HepG2 (cell line): ENCODE measurements around the gene OSTF1. TPM values are rescaled to one million over a fixed set of nuclear protein-coding genes. Genes with fewer than 3 reads are reported as not detected.

Experiments
- ATAC-seq: fragments of 200-7000 bp; cut with Tn5 transposase; 3 replicates; pipeline ENCODE4 v1.9.1; 2020; ENCODE audit warnings: mild to moderate bottlenecking, moderate library complexity
- BruUV-seq: library from RNA; stranded (reverse); fragments of 400-500 nt; replicated peaks from 2 replicates; lab custom pipeline; 2021; lab: Mats Ljungman, UMichigan
- CTCF ChIA-PET: fragments of 300-600 bp; formaldehyde crosslinking; extraction: SDS; loops from one replicate; lab custom pipeline; 2021; ENCODE audit warnings: low total read pairs, inconsistent platforms, low intra/inter-chr PET ratio; lab: Yijun Ruan, JAX
- POLR2A ChIA-PET: fragments of 350-600 bp; sonication (Branson Sonifier 250); formaldehyde crosslinking; loops from one replicate; lab custom pipeline; 2020; ENCODE audit warnings: antibody characterized with exemption, inconsistent platforms; lab: Yijun Ruan, JAX
- DNase-seq: peaks from one replicate; pipeline ENCODE4 v3.0.0-alpha.2; 2015; ENCODE audit warnings: low spot score
- FAIRE-seq: peaks from 3 replicates; lab custom pipeline; 2011; peaks lifted over from hg19 to GRCh38; lab: Jason Lieb, UNC
- H2AFZ ChIP-seq: one replicate; pipeline ENCODE4 v1.6.1; 2011; ENCODE audit warnings: low read length, inconsistent platforms
- H3K27ac ChIP-seq: fragments of 300-600 bp; 3 replicates; pipeline ENCODE4 v1.8.0; 2011; ENCODE audit warnings: mixed run types, mild to moderate bottlenecking, mixed read lengths, low read length, inconsistent platforms; ENCODE audit not compliant: insufficient read depth; ENCODE audit errors: extremely low read length
- H3K27me3 ChIP-seq, 2 experiments: fragments of 200-600 bp in 1 of 2; 2 replicates in 1 of 2; 3 replicates in 1 of 2; pipeline versions ENCODE4 v1.6.0 to v1.8.0; 2011; ENCODE audit warnings: low read length in 2 of 2, mild to moderate bottlenecking in 2 of 2, moderate library complexity in 2 of 2, inconsistent platforms in 1 of 2; ENCODE audit not compliant: insufficient read depth in 2 of 2, control insufficient read depth in 1 of 2
- H3K36me3 ChIP-seq, 2 experiments: fragments of 200-600 bp in 1 of 2; replicated peaks in 1 of 2; 2 replicates in 1 of 2; 3 replicates in 1 of 2; pipeline versions ENCODE4 v1.5.1 to v1.8.0; 2011; ENCODE audit warnings: low read length in 2 of 2, inconsistent platforms in 1 of 2; ENCODE audit not compliant: insufficient read depth in 2 of 2, control insufficient read depth in 1 of 2
- H3K4me1 ChIP-seq: 2 replicates; pipeline ENCODE4 v1.5.1; 2012; ENCODE audit warnings: low read length, inconsistent platforms; ENCODE audit not compliant: insufficient read depth
- H3K4me2 ChIP-seq: 2 replicates; pipeline ENCODE4 v1.6.0; 2011; ENCODE audit warnings: low read depth, low read length, inconsistent platforms
- H3K4me3 ChIP-seq, 3 experiments: fragments of 200-600 bp in 1 of 3; sonication (generic), shearing (Covaris generic) in 1 of 3; replicated peaks in 1 of 3; 2 replicates each; pipeline ENCODE4 v1.5.1; 2011 to 2016; ENCODE audit warnings: low read length in 3 of 3, inconsistent platforms in 2 of 3, low read depth in 2 of 3, mild to moderate bottlenecking in 2 of 3, control low read depth in 1 of 3, mixed read lengths in 1 of 3; ENCODE audit not compliant: insufficient read depth in 1 of 3
- H3K79me2 ChIP-seq: one replicate; pipeline ENCODE4 v1.6.1; 2011; ENCODE audit warnings: low read length, inconsistent platforms; ENCODE audit not compliant: insufficient read depth
- H3K9ac ChIP-seq: 2 replicates; pipeline ENCODE4 v1.6.0; 2011; ENCODE audit warnings: mild to moderate bottlenecking, low read depth, low read length, inconsistent platforms; ENCODE audit not compliant: insufficient read depth
- H3K9me3 ChIP-seq: 2 replicates; pipeline ENCODE4 v1.5.1; 2012; ENCODE audit warnings: mild to moderate bottlenecking, low read length
- H4K20me1 ChIP-seq: 2 replicates; pipeline ENCODE4 v1.6.0; 2011; ENCODE audit warnings: inconsistent platforms, mild to moderate bottlenecking, low read length, moderate library complexity; ENCODE audit not compliant: insufficient read depth
- KDM1A ChIP-seq: IDR thresholded peaks from 2 replicates; pipeline ENCODE4 v1.6.1; 2016; ENCODE audit warnings: missing compliant biosample characterization
- SRY ChIP-seq: sonication (generic); formaldehyde crosslinking; IDR thresholded peaks from 2 replicates; pipeline ENCODE4 v1.8.0; 2022; ENCODE audit warnings: mild to moderate bottlenecking, missing genetic modification reagents
- TCF7 ChIP-seq: sonication (generic); IDR thresholded peaks from 2 replicates; pipeline ENCODE4 v1.6.1; 2016; ENCODE audit warnings: antibody characterized with exemption, low read depth
- ZFP90 ChIP-seq: sonication (generic); formaldehyde crosslinking; IDR thresholded peaks from 2 replicates; pipeline ENCODE4 v1.8.0; 2022; ENCODE audit warnings: missing genetic modification reagents, mild to moderate bottlenecking, inconsistent platforms, borderline replicate concordance
- ZNF124 ChIP-seq: sonication (generic); formaldehyde crosslinking; IDR thresholded peaks from 2 replicates; pipeline ENCODE4 v1.4.0; 2020; ENCODE audit warnings: missing genetic modification reagents
- ZNF576 ChIP-seq: sonication (generic); formaldehyde crosslinking; IDR thresholded peaks from 2 replicates; pipeline ENCODE4 v1.4.0; 2020; ENCODE audit warnings: mild to moderate bottlenecking, missing genetic modification reagents
- ZSCAN21 ChIP-seq: sonication (generic); formaldehyde crosslinking; IDR thresholded peaks from 2 replicates; pipeline ENCODE4 v1.8.0; 2022; ENCODE audit warnings: mild to moderate bottlenecking, missing genetic modification reagents, moderate library complexity, borderline replicate concordance
- ZSCAN9 ChIP-seq: IDR thresholded peaks from 2 replicates; pipeline ENCODE4 v1.6.1; 2016; ENCODE audit warnings: borderline replicate concordance
- WGBS: methylation state at CpG from one replicate; pipeline ENCODE4 v1.1.6; 2017; ENCODE audit warnings: low lambda C conversion rate; 5-methylcytosine and 5-hydroxymethylcytosine counted together
- in situ Hi-C: cut with HindIII; loops from 2 replicates; pipeline ENCODE4 v1.10.0; 2017; ENCODE audit warnings: low pct_unique_long_range_greater_than_20kb; ENCODE audit not compliant: extremely low pct_ligation_motif_present
- intact Hi-C: fragments of 100-400 bp; cut with micrococcal nuclease; formaldehyde crosslinking; loops from one replicate; pipeline ENCODE4 v1.10.0; 2022; ENCODE audit not compliant: unreplicated experiment
- polyA plus RNA-seq, 8 experiments: library from polyadenylated mRNA; depleted of rRNA in 3 of 8; stranded (reverse) in 7 of 8; unstranded in 1 of 8; fragments of >200 nt; fragmentation: Illumina TruSeq in 4 of 8; extraction: Trizol in 4 of 8; gene quantifications; 2 replicates each; pipeline versions ENCODE4 v1.2.1 to v1.2.3, GENCODE V29; 2011 to 2016; ENCODE audit warnings: low read depth in 4 of 8, missing spikeins in 1 of 8, mixed read lengths in 1 of 8; ENCODE audit not compliant: insufficient read depth in 1 of 8
- total RNA-seq, 5 experiments: library from RNA; depleted of rRNA; stranded (reverse); fragments of >200 nt; fragmentation: Illumina TruSeq; extraction: Trizol; gene quantifications; 2 replicates each; pipeline ENCODE4 v1.2.3, GENCODE V29; 2016; ENCODE audit warnings: low read depth in 1 of 5
- TF ChIP-seq, protein P1 (sequence below): IDR thresholded peaks from 2 replicates; pipeline ENCODE4 v1.6.1; 2016; ENCODE audit warnings: control low read depth

OSTF1 gene
- total and polyA plus RNA-seq, 2 of the 13 experiments (the other 11 are each of a cell fraction or from before 2014, with no cell fraction given), result 16.8 to 39.0 TPM

DNA sequence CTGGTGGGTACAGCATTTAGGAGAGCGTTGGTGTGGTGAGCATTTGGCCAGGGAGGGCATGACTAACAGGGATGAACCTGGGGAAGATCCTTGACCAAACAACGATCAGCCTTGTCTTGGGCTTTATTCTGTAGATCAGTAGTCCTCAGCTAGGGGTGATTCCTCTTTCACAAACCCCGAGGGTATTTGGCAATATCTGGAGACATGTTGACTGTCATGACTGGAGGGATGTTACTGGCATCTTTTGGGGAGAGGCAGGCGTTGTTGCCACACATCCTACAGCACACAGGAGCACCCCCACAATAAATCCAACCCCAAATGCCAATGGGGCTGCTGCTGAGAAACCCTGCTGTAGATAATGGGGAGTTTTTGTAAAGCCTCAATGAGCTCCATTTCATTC lies 43.9 kb downstream of the OSTF1 start:
- 96% methylated on average over 3 of the region's 4 CpGs for WGBS
- peaks cover 4 to 37% of the 10 kb centered on the region in 2 experiments; a peak in 4 of 5 replicates for H3K36me3 ChIP-seq
- ChIA-PET POLR2A (no interaction called here), CTCF (no interaction called here)
- TF ChIP-seq, protein P1, sequence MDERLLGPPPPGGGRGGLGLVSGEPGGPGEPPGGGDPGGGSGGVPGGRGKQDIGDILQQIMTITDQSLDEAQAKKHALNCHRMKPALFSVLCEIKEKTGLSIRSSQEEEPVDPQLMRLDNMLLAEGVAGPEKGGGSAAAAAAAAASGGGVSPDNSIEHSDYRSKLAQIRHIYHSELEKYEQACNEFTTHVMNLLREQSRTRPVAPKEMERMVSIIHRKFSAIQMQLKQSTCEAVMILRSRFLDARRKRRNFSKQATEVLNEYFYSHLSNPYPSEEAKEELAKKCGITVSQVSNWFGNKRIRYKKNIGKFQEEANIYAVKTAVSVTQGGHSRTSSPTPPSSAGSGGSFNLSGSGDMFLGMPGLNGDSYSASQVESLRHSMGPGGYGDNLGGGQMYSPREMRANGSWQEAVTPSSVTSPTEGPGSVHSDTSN, result no peak
- no peak for TF ChIP-seq ZSCAN21 (CRISPR knock-in tag)
- TF ChIP-seq KDM1A, result no peak
- no peak for TF ChIP-seq ZSCAN9 (CRISPR knock-in tag)
- no peak for TF ChIP-seq SRY (CRISPR knock-in tag)
- no peak for TF ChIP-seq ZNF576 (CRISPR knock-in tag)
- TF ChIP-seq ZFP90 (CRISPR knock-in tag), result no peak
- TF ChIP-seq ZNF124 (CRISPR knock-in tag), result no peak
- TF ChIP-seq TCF7, result no peak
- H3K4me1 ChIP-seq, result no peaks in the 10 kb centered on the region
- BruUV-seq, result no TSS peak
- ATAC-seq, result no peak
- H3K27ac ChIP-seq, result no peak overlapping the region
- intact Hi-C loops (no loop called here), in situ Hi-C loops (no loop called here)
- FAIRE-seq, result no peak
- DNase-seq, result no peak
- H3K4me3 ChIP-seq, result no peak overlapping the region
- H3K27me3 ChIP-seq, result no peaks in the 10 kb centered on the region
- H3K9me3 ChIP-seq, result no peaks in the 10 kb centered on the region
- no peak overlapping the region for H3K4me2 ChIP-seq
- H4K20me1 ChIP-seq, result no peaks in the 10 kb centered on the region
- no peak overlapping the region for H2AFZ ChIP-seq
- H3K79me2 ChIP-seq, result no peaks in the 10 kb centered on the region
- no peak overlapping the region for H3K9ac ChIP-seq
